ENCODE measurements around the gene LONRF3.

DNA sequence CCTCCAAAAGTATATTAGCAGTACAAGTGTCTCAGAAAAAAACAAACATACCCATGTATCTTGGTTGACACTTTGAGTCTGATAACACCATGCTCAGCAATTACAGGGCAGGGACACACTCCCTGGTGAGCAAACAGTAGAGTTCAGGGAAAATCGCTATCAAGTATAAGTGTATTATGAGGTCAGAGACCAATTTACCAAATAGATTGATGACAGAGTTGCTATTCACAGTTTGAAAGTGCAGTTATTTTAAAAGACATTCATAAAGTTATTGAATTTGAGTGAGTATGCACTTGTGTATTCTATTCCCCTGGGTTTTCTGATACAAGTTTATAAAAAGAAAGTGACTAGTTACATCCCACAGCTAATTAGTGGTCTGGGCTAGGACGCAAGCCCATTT lies 10.2 kb upstream of the LONRF3 start:
- TF ChIP-seq, protein P1, sequence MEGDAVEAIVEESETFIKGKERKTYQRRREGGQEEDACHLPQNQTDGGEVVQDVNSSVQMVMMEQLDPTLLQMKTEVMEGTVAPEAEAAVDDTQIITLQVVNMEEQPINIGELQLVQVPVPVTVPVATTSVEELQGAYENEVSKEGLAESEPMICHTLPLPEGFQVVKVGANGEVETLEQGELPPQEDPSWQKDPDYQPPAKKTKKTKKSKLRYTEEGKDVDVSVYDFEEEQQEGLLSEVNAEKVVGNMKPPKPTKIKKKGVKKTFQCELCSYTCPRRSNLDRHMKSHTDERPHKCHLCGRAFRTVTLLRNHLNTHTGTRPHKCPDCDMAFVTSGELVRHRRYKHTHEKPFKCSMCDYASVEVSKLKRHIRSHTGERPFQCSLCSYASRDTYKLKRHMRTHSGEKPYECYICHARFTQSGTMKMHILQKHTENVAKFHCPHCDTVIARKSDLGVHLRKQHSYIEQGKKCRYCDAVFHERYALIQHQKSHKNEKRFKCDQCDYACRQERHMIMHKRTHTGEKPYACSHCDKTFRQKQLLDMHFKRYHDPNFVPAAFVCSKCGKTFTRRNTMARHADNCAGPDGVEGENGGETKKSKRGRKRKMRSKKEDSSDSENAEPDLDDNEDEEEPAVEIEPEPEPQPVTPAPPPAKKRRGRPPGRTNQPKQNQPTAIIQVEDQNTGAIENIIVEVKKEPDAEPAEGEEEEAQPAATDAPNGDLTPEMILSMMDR (IDR thresholded peaks at IDR 0.05; ENCODE audit: poor library complexity), result no peak
- TF ChIP-seq EZH2phosphoT487 (IDR thresholded peaks at IDR 0.05; ENCODE audit: low read depth, severe bottlenecking, unreplicated experiment), result no peak
